GM12878 (cell line): ENCODE measurements around the gene VAV2. TPM values are rescaled to one million over a fixed set of nuclear protein-coding genes. Genes with fewer than 3 reads are reported as not detected.

Source experiments
- ATAC-seq: fragments of 200-7000 bp; cut with Tn5 transposase; 3 replicates; pipeline ENCODE4 v1.9.1; 2020; ENCODE audit warnings: mild to moderate bottlenecking, moderate library complexity
- BruUV-seq: library from RNA; stranded (reverse); fragments of 400-500 nt; replicated peaks from 2 replicates; lab custom pipeline; 2021; lab: Mats Ljungman, UMichigan
- CTCF ChIA-PET: fragments of 300-600 bp; sonication (Branson Sonifier 250); formaldehyde crosslinking; extraction: SDS; loops from one replicate; lab custom pipeline; 2021; ENCODE audit warnings: inconsistent platforms; lab: Yijun Ruan, JAX
- POLR2A ChIA-PET: fragments of 350-600 bp; formaldehyde crosslinking; extraction: SDS; loops from one replicate; lab custom pipeline; 2021; ENCODE audit warnings: inconsistent platforms; lab: Charles Lee
- RAD21 ChIA-PET: fragments of 300-600 bp; sonication (Branson Sonifier 250); formaldehyde crosslinking; loops from one replicate; lab custom pipeline; 2023; ENCODE audit warnings: antibody characterized with exemption; ENCODE audit not compliant: unreplicated experiment; lab: Charles Lee
- SMC1A ChIA-PET: fragments of 300-600 bp; sonication (Branson Sonifier 250); formaldehyde crosslinking; loops from one replicate; lab custom pipeline; 2023; ENCODE audit not compliant: unreplicated experiment, uncharacterized antibody; lab: Charles Lee
- DNase-seq: peaks from one replicate; pipeline ENCODE4 v3.0.0-alpha.2; 2011; ENCODE audit warnings: low read depth, low spot score
- FAIRE-seq: peaks from 3 replicates; lab custom pipeline; 2011; peaks lifted over from hg19 to GRCh38; lab: Jason Lieb, UNC
- H2AFZ ChIP-seq: 2 replicates; pipeline ENCODE4 v1.6.0; 2011; ENCODE audit warnings: low read depth, low read length, control low read depth; ENCODE audit not compliant: control insufficient read depth
- H3K27ac ChIP-seq: 2 replicates; pipeline ENCODE4 v1.5.1; 2011; ENCODE audit warnings: control low read depth; ENCODE audit not compliant: control insufficient read depth, insufficient read depth
- H3K27me3 ChIP-seq, 2 experiments: replicated peaks in 1 of 2; 2 replicates each; pipeline versions ENCODE4 v1.6.0 to v1.6.1; 2011; ENCODE audit warnings: low read length in 1 of 2; ENCODE audit not compliant: control insufficient read depth in 2 of 2, insufficient read depth in 2 of 2
- H3K36me3 ChIP-seq, 2 experiments: 2 replicates each; pipeline ENCODE4 v1.5.1; 2011; ENCODE audit warnings: low read length in 1 of 2; ENCODE audit not compliant: control insufficient read depth in 2 of 2, insufficient read depth in 2 of 2
- H3K4me1 ChIP-seq: 2 replicates; pipeline ENCODE4 v1.6.1; 2011; ENCODE audit warnings: mild to moderate bottlenecking, low read length, moderate library complexity, mixed read lengths; ENCODE audit not compliant: control insufficient read depth, insufficient read depth
- H3K4me2 ChIP-seq: 2 replicates; pipeline ENCODE4 v1.6.0; 2011; ENCODE audit warnings: control low read depth; ENCODE audit not compliant: control insufficient read depth, insufficient read depth
- H3K4me3 ChIP-seq: fragments of 200-600 bp; sonication (generic); 2 replicates; pipeline ENCODE4 v1.5.1; 2016
- H3K79me2 ChIP-seq: 2 replicates; pipeline ENCODE4 v1.6.0; 2011; ENCODE audit warnings: low read length; ENCODE audit not compliant: control insufficient read depth, insufficient read depth
- H3K9ac ChIP-seq: 2 replicates; pipeline ENCODE4 v1.8.0; 2011; ENCODE audit warnings: low read length, control low read depth, mixed read lengths; ENCODE audit not compliant: control insufficient read depth, insufficient read depth
- H3K9me3 ChIP-seq: replicated peaks from 3 replicates; pipeline ENCODE4 v1.5.1; 2011; ENCODE audit warnings: mild to moderate bottlenecking, low read length; ENCODE audit not compliant: control insufficient read depth, insufficient read depth
- H4K20me1 ChIP-seq: 2 replicates; pipeline ENCODE4 v1.6.0; 2011; ENCODE audit not compliant: control insufficient read depth, insufficient read depth
- CEBPZ ChIP-seq: fragments of 150-350 bp; IDR thresholded peaks from 2 replicates; pipeline ENCODE4 v1.6.1; 2016; ENCODE audit warnings: low read depth, low read length
- E4F1 ChIP-seq: fragments of 450-650 bp; IDR thresholded peaks from 2 replicates; pipeline ENCODE4 v1.6.1; 2018; ENCODE audit warnings: borderline replicate concordance, mild to moderate bottlenecking; ENCODE audit not compliant: partially characterized antibody
- EGR1 ChIP-seq, 2 experiments: IDR thresholded peaks; 1 replicate in 1 of 2; 2 replicates in 1 of 2; pipeline ENCODE4 v1.6.1; 2011 to 2012; ENCODE audit warnings: low read depth in 2 of 2, low read length in 2 of 2, borderline replicate concordance in 1 of 2, mild to moderate bottlenecking in 1 of 2, moderate library complexity in 1 of 2
- JUND ChIP-seq: IDR thresholded peaks from 2 replicates; pipeline ENCODE4 v1.6.1; 2012; ENCODE audit warnings: low read depth, mild to moderate bottlenecking, low read length, improper control_type of control experiment, moderate library complexity
- NR2C1 ChIP-seq: fragments of 450-650 bp; IDR thresholded peaks from 2 replicates; pipeline ENCODE4 v1.6.1; 2017; ENCODE audit warnings: antibody characterized with exemption, mild to moderate bottlenecking, moderate library complexity
- POU2F2 ChIP-seq: IDR thresholded peaks from 3 replicates; pipeline ENCODE4 v1.6.1; 2011; ENCODE audit warnings: low read depth, mild to moderate bottlenecking, low read length, borderline replicate concordance
- SMC3 ChIP-seq: IDR thresholded peaks from 2 replicates; pipeline ENCODE4 v1.6.1; 2011; ENCODE audit warnings: low read length, improper control_type of control experiment, borderline replicate concordance
- SPI1 ChIP-seq: IDR thresholded peaks from 2 replicates; pipeline ENCODE4 v1.6.1; 2011; ENCODE audit warnings: low read depth, mild to moderate bottlenecking, low read length, moderate library complexity, borderline replicate concordance; ENCODE audit not compliant: insufficient read depth
- SREBF2 ChIP-seq: IDR thresholded peaks from 2 replicates; pipeline ENCODE4 v1.6.1; 2012; ENCODE audit warnings: mild to moderate bottlenecking, low read length
- YY1 ChIP-seq: IDR thresholded peaks from 2 replicates; pipeline ENCODE4 v1.6.1; 2011; ENCODE audit warnings: low read depth, mild to moderate bottlenecking, low read length
- ZZZ3 ChIP-seq: IDR thresholded peaks from 2 replicates; pipeline ENCODE4 v1.6.1; 2011; ENCODE audit warnings: low read depth; ENCODE audit not compliant: control insufficient read depth, insufficient read length
- WGBS: methylation state at CpG from one replicate; pipeline ENCODE4 v1.1.6; 2016; ENCODE audit warnings: low lambda C conversion rate; ENCODE audit not compliant: insufficient replicate concordance, insufficient coverage; ENCODE audit errors: missing lambda C conversion rate; 5-methylcytosine and 5-hydroxymethylcytosine counted together
- in situ Hi-C: fragments of 300-500 bp; cut with MboI; formaldehyde crosslinking; loops from 9 replicates; pipeline ENCODE4 v1.14.3; 2018; ENCODE audit warnings: mixed read lengths
- intact Hi-C: fragments of 100-400 bp; cut with micrococcal nuclease; formaldehyde crosslinking; loops from one replicate; pipeline ENCODE4 v1.14.2; 2022; ENCODE audit not compliant: unreplicated experiment
- polyA plus RNA-seq, 11 experiments: library from polyadenylated mRNA; depleted of rRNA in 4 of 11; unstranded in 6 of 11; stranded (reverse) in 5 of 11; fragments of >200 nt; fragmentation: Nextera tagmentation in 4 of 11; fragmentation: Illumina TruSeq in 1 of 11; extraction: Ambion mirVana in 4 of 11; extraction: Trizol in 1 of 11; gene quantifications; 1 replicate in 1 of 11; 2 replicates in 10 of 11; pipeline versions ENCODE4 v1.2.1 to v1.2.3, GENCODE V29; 2011 to 2016; ENCODE audit warnings: inconsistent platforms in 2 of 11, missing spikeins in 2 of 11, low read depth in 1 of 11
- total RNA-seq, 4 experiments: library from RNA; depleted of rRNA in 3 of 4; stranded (reverse); fragments of >200 nt in 3 of 4; fragmentation: Illumina TruSeq in 1 of 4; extraction: Trizol in 1 of 4; gene quantifications; 2 replicates each; pipeline versions ENCODE4 v1.2.1 to v1.2.3, GENCODE V29; 2013 to 2021
- TF ChIP-seq, protein P1 (sequence below): fragments of 450-650 bp; IDR thresholded peaks from 2 replicates; pipeline ENCODE4 v1.6.1; 2017; ENCODE audit warnings: mild to moderate bottlenecking, moderate library complexity

Gene VAV2
- total and polyA plus RNA-seq, 10 of the 15 experiments (the other 5 are each of a cell fraction or from before 2014, with no cell fraction given) = 0.13 to 43.9 (median 16.9) TPM

- SMC1A ChIA-PET = no interaction called here
- Histone ChIP-seq H3K27me3 (no peaks in the 10 kb centered on the region), H3K9me3 (no peaks in the 10 kb centered on the region), H3K4me2 (no peak overlapping the region), H3K4me1 (no peaks in the 10 kb centered on the region), H3K9ac (no peak overlapping the region), H3K79me2 (no peaks in the 10 kb centered on the region), H2AFZ (no peak overlapping the region), H3K4me3 (no peak overlapping the region), H4K20me1 (no peaks in the 10 kb centered on the region), H3K27ac (no peak overlapping the region), H3K36me3 (peaks cover 0 to 17% of the 10 kb centered on the region in 2 experiments; a peak in 3 of 4 replicates)
- WGBS = 92% methylated on average over 39 of the region's 40 CpGs
- ATAC-seq (no peak), DNase-seq (no peak), FAIRE-seq (no peak)
- POLR2A ChIA-PET = interaction anchor here (0.6 to 0.8 kb wide), 4 partner anchors 27 to 1423 kb away, joined by 3 to 9 read pairs (median 4); no protein-coding TSS in a partner anchor
- BruUV-seq = no TSS peak
- RAD21 ChIA-PET = no interaction called here
- in situ Hi-C loops (no loop called here), intact Hi-C loops (no loop called here)
- CTCF ChIA-PET = no interaction called here
- no peak for TF ChIP-seq SPI1
- TF ChIP-seq CEBPZ = no peak
- no peak for TF ChIP-seq EGR1 (IDR thresholded peaks at IDR 0.05; ENCODE audit: borderline replicate concordance in 1 of 2, low read depth in 2 of 2, low read length in 2 of 2)
- TF ChIP-seq E4F1 = no peak
- TF ChIP-seq NR2C1 = no peak
- no peak for TF ChIP-seq SMC3
- TF ChIP-seq, protein P1, sequence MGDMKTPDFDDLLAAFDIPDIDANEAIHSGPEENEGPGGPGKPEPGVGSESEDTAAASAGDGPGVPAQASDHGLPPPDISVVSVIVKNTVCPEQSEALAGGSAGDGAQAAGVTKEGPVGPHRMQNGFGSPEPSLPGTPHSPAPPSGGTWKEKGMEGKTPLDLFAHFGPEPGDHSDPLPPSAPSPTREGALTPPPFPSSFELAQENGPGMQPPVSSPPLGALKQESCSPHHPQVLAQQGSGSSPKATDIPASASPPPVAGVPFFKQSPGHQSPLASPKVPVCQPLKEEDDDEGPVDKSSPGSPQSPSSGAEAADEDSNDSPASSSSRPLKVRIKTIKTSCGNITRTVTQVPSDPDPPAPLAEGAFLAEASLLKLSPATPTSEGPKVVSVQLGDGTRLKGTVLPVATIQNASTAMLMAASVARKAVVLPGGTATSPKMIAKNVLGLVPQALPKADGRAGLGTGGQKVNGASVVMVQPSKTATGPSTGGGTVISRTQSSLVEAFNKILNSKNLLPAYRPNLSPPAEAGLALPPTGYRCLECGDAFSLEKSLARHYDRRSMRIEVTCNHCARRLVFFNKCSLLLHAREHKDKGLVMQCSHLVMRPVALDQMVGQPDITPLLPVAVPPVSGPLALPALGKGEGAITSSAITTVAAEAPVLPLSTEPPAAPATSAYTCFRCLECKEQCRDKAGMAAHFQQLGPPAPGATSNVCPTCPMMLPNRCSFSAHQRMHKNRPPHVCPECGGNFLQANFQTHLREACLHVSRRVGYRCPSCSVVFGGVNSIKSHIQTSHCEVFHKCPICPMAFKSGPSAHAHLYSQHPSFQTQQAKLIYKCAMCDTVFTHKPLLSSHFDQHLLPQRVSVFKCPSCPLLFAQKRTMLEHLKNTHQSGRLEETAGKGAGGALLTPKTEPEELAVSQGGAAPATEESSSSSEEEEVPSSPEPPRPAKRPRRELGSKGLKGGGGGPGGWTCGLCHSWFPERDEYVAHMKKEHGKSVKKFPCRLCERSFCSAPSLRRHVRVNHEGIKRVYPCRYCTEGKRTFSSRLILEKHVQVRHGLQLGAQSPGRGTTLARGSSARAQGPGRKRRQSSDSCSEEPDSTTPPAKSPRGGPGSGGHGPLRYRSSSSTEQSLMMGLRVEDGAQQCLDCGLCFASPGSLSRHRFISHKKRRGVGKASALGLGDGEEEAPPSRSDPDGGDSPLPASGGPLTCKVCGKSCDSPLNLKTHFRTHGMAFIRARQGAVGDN = no peak
- no peak for TF ChIP-seq POU2F2
- no peak for TF ChIP-seq SREBF2
- TF ChIP-seq JUND = no peak
- no peak for TF ChIP-seq ZZZ3
- no peak for TF ChIP-seq YY1
Observed at GRCh38 chr9:134032456-134033222, 40.5 kb upstream of the VAV2 start.
